Mesenchymal stem cell (in vitro differentiated cells and primary cell): ENCODE results near the gene NSMF.
A peak's percentile ranks its signal among the peaks of the same experiment; 100 is the strongest.

Experiments used
- DNase-seq: peaks from one replicate; pipeline ENCODE4 v3.0.0-alpha.2; 2013
- H2AFZ ChIP-seq: one replicate; pipeline ENCODE4 v1.6.1; 2013; ENCODE audit warnings: low read depth, mild to moderate bottlenecking, control low read depth, inconsistent platforms, low read length, moderate library complexity
- H2AK5ac ChIP-seq: 2 replicates; pipeline ENCODE4 v1.6.1; 2013; ENCODE audit warnings: low read length, moderate library complexity, mild to moderate bottlenecking, inconsistent platforms; ENCODE audit not compliant: severe bottlenecking
- H2BK120ac ChIP-seq: one replicate; pipeline ENCODE4 v1.6.1; 2013; ENCODE audit warnings: low read depth, mild to moderate bottlenecking, inconsistent platforms, low read length, moderate library complexity
- H2BK12ac ChIP-seq, 2 experiments: one replicate each; pipeline ENCODE4 v1.6.1; 2013; ENCODE audit warnings: inconsistent platforms in 2 of 2, low read length in 2 of 2, mild to moderate bottlenecking in 2 of 2, moderate library complexity in 2 of 2, control low read depth in 1 of 2
- H2BK15ac ChIP-seq: one replicate; pipeline ENCODE4 v1.6.1; 2013; ENCODE audit warnings: mild to moderate bottlenecking, low read depth, inconsistent platforms; ENCODE audit not compliant: poor library complexity, severe bottlenecking
- H2BK5ac ChIP-seq: 2 replicates; pipeline ENCODE4 v1.6.1; 2013; ENCODE audit warnings: low read depth, mild to moderate bottlenecking, low read length, control low read depth, inconsistent platforms; ENCODE audit not compliant: poor library complexity, severe bottlenecking
- H3K14ac ChIP-seq, 2 experiments: one replicate each; pipeline ENCODE4 v1.6.1; 2013; ENCODE audit warnings: inconsistent platforms in 2 of 2, low read length in 2 of 2, control low read depth in 1 of 2, mild to moderate bottlenecking in 1 of 2, moderate library complexity in 1 of 2
- H3K18ac ChIP-seq, 2 experiments: one replicate each; pipeline ENCODE4 v1.6.1; 2013; ENCODE audit warnings: inconsistent platforms in 2 of 2, low read length in 2 of 2, control low read depth in 1 of 2, low read depth in 1 of 2, mild to moderate bottlenecking in 1 of 2
- H3K23ac ChIP-seq, 2 experiments: one replicate each; pipeline ENCODE4 v1.6.1; 2013; ENCODE audit warnings: inconsistent platforms in 2 of 2, low read length in 2 of 2, mild to moderate bottlenecking in 2 of 2, moderate library complexity in 2 of 2, control low read depth in 1 of 2
- H3K27ac ChIP-seq: 2 replicates; pipeline ENCODE4 v1.5.1; 2013; ENCODE audit warnings: mild to moderate bottlenecking, moderate library complexity, low read length, control low read depth, inconsistent platforms; ENCODE audit not compliant: poor library complexity, severe bottlenecking
- H3K27me3 ChIP-seq, 2 experiments: 2 replicates each; pipeline versions ENCODE4 v1.6.1 to v1.7.0; 2013; ENCODE audit warnings: low read length in 2 of 2, mild to moderate bottlenecking in 2 of 2, moderate library complexity in 2 of 2, control low read depth in 1 of 2, inconsistent platforms in 1 of 2; ENCODE audit not compliant: control insufficient read depth in 1 of 2, insufficient read depth in 1 of 2
- H3K36me3 ChIP-seq, 2 experiments: 2 replicates each; pipeline versions ENCODE4 v1.6.1 to v1.7.0; 2013; ENCODE audit warnings: low read length in 2 of 2, control low read depth in 1 of 2, inconsistent platforms in 1 of 2, low read depth in 1 of 2, mild to moderate bottlenecking in 1 of 2; ENCODE audit not compliant: insufficient read depth in 2 of 2, control insufficient read depth in 1 of 2
- H3K4ac ChIP-seq, 2 experiments: one replicate each; pipeline ENCODE4 v1.6.1; 2013; ENCODE audit warnings: inconsistent platforms in 2 of 2, low read length in 2 of 2, mild to moderate bottlenecking in 2 of 2, moderate library complexity in 2 of 2, control low read depth in 1 of 2, low read depth in 1 of 2
- H3K4me1 ChIP-seq: 2 replicates; pipeline ENCODE4 v1.6.1; 2013; ENCODE audit warnings: low read depth, low read length, control low read depth; ENCODE audit not compliant: control insufficient read depth, insufficient read depth
- H3K4me2 ChIP-seq: 2 replicates; pipeline ENCODE4 v1.6.1; 2013; ENCODE audit warnings: low read length, mild to moderate bottlenecking, inconsistent platforms; ENCODE audit not compliant: poor library complexity, severe bottlenecking
- H3K4me3 ChIP-seq, 2 experiments: 2 replicates each; pipeline versions ENCODE4 v1.5.1 to v1.7.0; 2013; ENCODE audit warnings: low read length in 2 of 2, mild to moderate bottlenecking in 2 of 2, control low read depth in 1 of 2, low read depth in 1 of 2; ENCODE audit not compliant: insufficient read depth in 1 of 2
- H3K79me1 ChIP-seq: replicated peaks from 2 replicates; pipeline ENCODE4 v1.6.1; 2013; ENCODE audit warnings: mild to moderate bottlenecking, control low read depth, low read length, inconsistent platforms; ENCODE audit not compliant: poor library complexity, severe bottlenecking
- H3K9ac ChIP-seq: 2 replicates; pipeline ENCODE4 v1.7.0; 2013; ENCODE audit warnings: mild to moderate bottlenecking, low read length, moderate library complexity
- H3K9me3 ChIP-seq: 2 replicates; pipeline ENCODE4 v1.7.0; 2013; ENCODE audit warnings: mild to moderate bottlenecking, low read length; ENCODE audit not compliant: control insufficient read depth
- H4K8ac ChIP-seq: one replicate; pipeline ENCODE4 v1.6.1; 2013; ENCODE audit warnings: inconsistent platforms, mild to moderate bottlenecking, low read length, moderate library complexity
- H4K91ac ChIP-seq: one replicate; pipeline ENCODE4 v1.6.1; 2013; ENCODE audit warnings: mild to moderate bottlenecking, low read length, inconsistent platforms
- WGBS: methylation state at CpG from one replicate; pipeline ENCODE4 v1.1.7; 2013; ENCODE audit warnings: mixed read lengths; 5-methylcytosine and 5-hydroxymethylcytosine counted together

Gene NSMF

GRCh38 chr9:137406876-137407589, 52.1 kb downstream of the NSMF start:
- Histone ChIP-seq H2BK120ac (no peak overlapping the region), H3K36me3 (peaks cover 0 to 19% of the 10 kb centered on the region in 2 experiments), H3K4me1 (peaks cover 41% of the 10 kb centered on the region), H3K27ac (no peak overlapping the region), H2BK15ac (peak overlapping the region; percentile 86), H3K4me2 (peak overlapping the region; percentile 90), H3K79me1 (peaks cover 31% of the 10 kb centered on the region), H2BK12ac (peak overlapping the region in 1 of 2 experiments; percentile 46), H2AFZ (no peak overlapping the region), H3K23ac (peak overlapping the region in 1 of 2 experiments; percentile 54), H3K14ac (peak overlapping the region in 1 of 2 experiments; percentile 62), H4K91ac (no peak overlapping the region), H3K18ac (peak overlapping the region; percentile 76 to 79), H3K4me3 (peak overlapping the region; percentile 47 to 72), H2AK5ac (no peak overlapping the region), H4K8ac (peak overlapping the region; percentile 79), H3K27me3 (no peaks in the 10 kb centered on the region), H2BK5ac (no peak overlapping the region), H3K4ac (peak overlapping the region; percentile 43 to 69), H3K9me3 (no peaks in the 10 kb centered on the region), H3K9ac (peak overlapping the region; percentile 72)
- WGBS: 8% methylated on average over 41 of the region's 63 CpGs
- DNase-seq: peak; percentile 74

GRCh38 chr9:137406085-137406760, 52.9 kb downstream of the NSMF start:
- H3K36me3 ChIP-seq: peaks cover 0 to 19% of the 10 kb centered on the region in 2 experiments
- H2AK5ac ChIP-seq: peak overlapping the region; percentile 37
- no peak overlapping the region for H2BK15ac ChIP-seq
- no peak overlapping the region for H3K27ac ChIP-seq
- peak overlapping the region in 1 of 2 experiments; percentile 24 for H3K4me3 ChIP-seq
- H4K8ac ChIP-seq: peak overlapping the region; percentile 7
- H2BK12ac ChIP-seq: peak overlapping the region in 1 of 2 experiments; percentile 69
- no peak for DNase-seq
- H4K91ac ChIP-seq: peak overlapping the region; percentile 18
- no peak overlapping the region for H3K23ac ChIP-seq
- H3K4me2 ChIP-seq: peak overlapping the region; percentile 90
- no peak overlapping the region for H2AFZ ChIP-seq
- H3K14ac ChIP-seq: peak overlapping the region in 1 of 2 experiments; percentile 11
- H3K9me3 ChIP-seq: no peaks in the 10 kb centered on the region
- H3K27me3 ChIP-seq: no peaks in the 10 kb centered on the region
- no peak overlapping the region for H3K18ac ChIP-seq
- peaks cover 34% of the 10 kb centered on the region for H3K4me1 ChIP-seq
- H3K79me1 ChIP-seq: peaks cover 31% of the 10 kb centered on the region
- no peak overlapping the region for H2BK120ac ChIP-seq
- WGBS: 76% methylated on average over 17 of the region's 20 CpGs
- peak overlapping the region in 1 of 2 experiments; percentile 6 for H3K4ac ChIP-seq
- H2BK5ac ChIP-seq: no peak overlapping the region
- H3K9ac ChIP-seq: peak overlapping the region; percentile 43

GRCh38 chr9:137405677-137406081, 53.5 kb downstream of the NSMF start:
- Histone ChIP-seq H2BK5ac (no peak overlapping the region), H3K18ac (no peak overlapping the region), H2BK15ac (no peak overlapping the region), H2BK12ac (no peak overlapping the region), H2AK5ac (no peak overlapping the region), H2BK120ac (no peak overlapping the region), H4K91ac (no peak overlapping the region), H3K36me3 (peaks cover 0 to 19% of the 10 kb centered on the region in 2 experiments), H4K8ac (no peak overlapping the region), H3K4ac (no peak overlapping the region), H3K79me1 (peaks cover 27% of the 10 kb centered on the region), H3K4me3 (no peak overlapping the region), H3K27me3 (no peaks in the 10 kb centered on the region), H3K27ac (no peak overlapping the region), H3K4me2 (no peak overlapping the region), H3K14ac (no peak overlapping the region), H3K9me3 (no peaks in the 10 kb centered on the region), H3K9ac (no peak overlapping the region), H3K23ac (no peak overlapping the region), H2AFZ (no peak overlapping the region), H3K4me1 (peaks cover 28% of the 10 kb centered on the region)
- no peak for DNase-seq
- 94% methylated on average over 11 of the region's 11 CpGs for WGBS

GRCh38 chr9:137404961-137405567, 54.1 kb downstream of the NSMF start:
- Histone ChIP-seq H3K9ac (no peak overlapping the region), H3K4ac (no peak overlapping the region), H2AK5ac (no peak overlapping the region), H3K79me1 (peaks cover 24% of the 10 kb centered on the region), H2AFZ (no peak overlapping the region), H3K4me2 (no peak overlapping the region), H2BK120ac (no peak overlapping the region), H3K14ac (no peak overlapping the region), H3K4me1 (peaks cover 24% of the 10 kb centered on the region), H3K36me3 (peaks cover 0 to 19% of the 10 kb centered on the region in 2 experiments), H3K27ac (no peak overlapping the region), H4K8ac (peak overlapping the region; percentile 29), H2BK5ac (no peak overlapping the region), H4K91ac (no peak overlapping the region), H3K4me3 (no peak overlapping the region), H3K23ac (no peak overlapping the region), H3K18ac (no peak overlapping the region), H2BK15ac (no peak overlapping the region), H3K27me3 (no peaks in the 10 kb centered on the region), H3K9me3 (no peaks in the 10 kb centered on the region), H2BK12ac (no peak overlapping the region)
- WGBS: 95% methylated on average over 24 of the region's 24 CpGs
- no peak for DNase-seq
